Hematopoietic multipotent progenitor cell treated with erythropoietin and hydrocortisone succinate and interleukin-3 and kit ligand, for 8 days (in vitro differentiated cells): Measurements from ENCODE around the gene BMP6.

ENCODE experiments used
- DNase-seq: peaks from one replicate; pipeline ENCODE4 v3.0.0-alpha.2; 2015

Gene BMP6

GRCh38 chr6:7725849-7726415 lies at the start of gene BMP6:
Gene BMP6, plus strand, starts transcription at chr6:7726099. Its CDS starts 857 bp downstream, at chr6:7726956.
- peak; percentile 81 for DNase-seq

GRCh38 chr6:7677229-7677628 lies 48.7 kb upstream of the BMP6 start:
- no peak for DNase-seq

- no peak for DNase-seq
These were observed 45.4 kb upstream of the BMP6 start for GRCh38 chr6:7680393-7681075.

- no peak for DNase-seq
These were observed 44.5 kb upstream of the BMP6 start for GRCh38 chr6:7681449-7681848.

GRCh38 chr6:7684076-7684475 lies 41.8 kb upstream of the BMP6 start:
- no peak for DNase-seq

- no peak for DNase-seq
These were observed 41.1 kb upstream of the BMP6 start for GRCh38 chr6:7684843-7685242.

GRCh38 chr6:7685276-7685675 lies 40.6 kb upstream of the BMP6 start:
- no peak for DNase-seq

GRCh38 chr6:7687145-7688111 lies 38.5 kb upstream of the BMP6 start:
- DNase-seq, result no peak

- no peak for DNase-seq
These were observed 34.9 kb upstream of the BMP6 start for GRCh38 chr6:7691021-7691420.

- no peak for DNase-seq
These were observed 34.0 kb upstream of the BMP6 start for GRCh38 chr6:7691675-7692452.

GRCh38 chr6:7692453-7692784 lies 33.5 kb upstream of the BMP6 start:
- no peak for DNase-seq

- DNase-seq, result peak; percentile 54
These were observed 32.1 kb upstream of the BMP6 start for GRCh38 chr6:7693827-7694226.

- no peak for DNase-seq
These were observed 29.8 kb upstream of the BMP6 start for GRCh38 chr6:7696061-7696460.

GRCh38 chr6:7697432-7697819 lies 28.5 kb upstream of the BMP6 start:
- no peak for DNase-seq

GRCh38 chr6:7697820-7698623 lies 27.9 kb upstream of the BMP6 start:
- peak; percentile 17 for DNase-seq

GRCh38 chr6:7701212-7701834 lies 24.6 kb upstream of the BMP6 start:
- DNase-seq, result peak; percentile 75

GRCh38 chr6:7703148-7703680 lies 22.7 kb upstream of the BMP6 start:
- no peak for DNase-seq

- DNase-seq, result no peak
These were observed 20.4 kb upstream of the BMP6 start for GRCh38 chr6:7705483-7705882.

- DNase-seq, result no peak
These were observed 19.6 kb upstream of the BMP6 start for GRCh38 chr6:7706269-7706668.

- no peak for DNase-seq
These were observed 18.1 kb upstream of the BMP6 start for GRCh38 chr6:7707787-7708186.

- no peak for DNase-seq
These were observed 6.5 kb upstream of the BMP6 start for GRCh38 chr6:7719364-7719850.
